Chondrocyte (in vitro differentiated cells): ENCODE results near the gene C4orf54. TPM values are rescaled to one million over a fixed set of nuclear protein-coding genes. Genes with fewer than 3 reads are reported as not detected.

ENCODE experiments used
- DNase-seq: peaks from one replicate; pipeline ENCODE4 v3.0.0; 2021; ENCODE audit warnings: mixed read lengths, low spot score
- H3K27ac Mint-ChIP-seq: one replicate; pipeline ENCODE4 v1.8.0; 2021; ENCODE audit warnings: mild to moderate bottlenecking, moderate library complexity, mixed read lengths; ENCODE audit not compliant: unreplicated experiment
- H3K27me3 Mint-ChIP-seq: 2 replicates; pipeline ENCODE4 v1.8.0; 2021; ENCODE audit warnings: low read depth, mixed read lengths
- H3K36me3 Mint-ChIP-seq: 2 replicates; pipeline ENCODE4 v1.8.0; 2021; ENCODE audit warnings: low read depth, mixed read lengths
- H3K4me1 Mint-ChIP-seq: 2 replicates; pipeline ENCODE4 v1.8.0; 2021; ENCODE audit warnings: low read depth, mild to moderate bottlenecking, mixed read lengths
- H3K4me3 Mint-ChIP-seq: one replicate; pipeline ENCODE4 v1.8.0; 2021; ENCODE audit warnings: mild to moderate bottlenecking, moderate library complexity, mixed read lengths; ENCODE audit not compliant: unreplicated experiment
- H3K9me3 Mint-ChIP-seq: 2 replicates; pipeline ENCODE4 v1.8.0; 2021; ENCODE audit warnings: low read depth, mixed read lengths
- total RNA-seq: library from RNA; stranded (reverse); gene quantifications from 3 replicates; pipeline ENCODE4 v1.2.1, GENCODE V29; 2021
- TF ChIP-seq, protein P1 (sequence below): fragments of 200-600 bp; sonication (generic); IDR thresholded peaks from 2 replicates; pipeline ENCODE4 v1.5.0; 2021; ENCODE audit warnings: antibody characterized with exemption, mild to moderate bottlenecking, moderate library complexity

C4orf54 gene
- total RNA-seq, 1 donor from 2014 or later: not detected

DNA sequence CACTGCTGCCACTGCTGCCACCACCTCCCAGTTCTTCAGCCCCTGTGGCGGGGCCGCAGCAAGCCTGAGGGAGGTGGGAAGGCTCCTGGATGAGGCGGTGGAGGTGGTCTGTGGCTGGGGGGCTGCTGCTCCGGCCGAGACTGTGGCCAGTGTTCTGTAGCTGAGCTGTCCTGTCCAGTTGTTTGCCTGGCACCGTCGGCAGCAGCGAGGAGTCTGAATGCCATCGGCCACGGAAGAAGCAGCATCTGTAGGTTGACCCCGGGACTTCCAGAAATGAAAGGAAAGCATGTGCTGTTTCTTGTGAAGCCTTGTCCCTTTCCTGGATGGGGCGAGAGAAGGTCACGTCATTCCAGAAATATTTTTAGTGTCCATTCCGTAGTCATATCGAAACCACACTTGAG, 3.3 kb downstream of the C4orf54 start:
- H3K4me3 Mint-ChIP-seq: peak overlapping the region; percentile 22
- peaks cover 18% of the 10 kb centered on the region for H3K4me1 Mint-ChIP-seq
- no peaks in the 10 kb centered on the region for H3K9me3 Mint-ChIP-seq
- peaks cover 9% of the 10 kb centered on the region for H3K27me3 Mint-ChIP-seq
- no peak overlapping the region for H3K27ac Mint-ChIP-seq
- no peak for DNase-seq
- TF ChIP-seq, protein P1, sequence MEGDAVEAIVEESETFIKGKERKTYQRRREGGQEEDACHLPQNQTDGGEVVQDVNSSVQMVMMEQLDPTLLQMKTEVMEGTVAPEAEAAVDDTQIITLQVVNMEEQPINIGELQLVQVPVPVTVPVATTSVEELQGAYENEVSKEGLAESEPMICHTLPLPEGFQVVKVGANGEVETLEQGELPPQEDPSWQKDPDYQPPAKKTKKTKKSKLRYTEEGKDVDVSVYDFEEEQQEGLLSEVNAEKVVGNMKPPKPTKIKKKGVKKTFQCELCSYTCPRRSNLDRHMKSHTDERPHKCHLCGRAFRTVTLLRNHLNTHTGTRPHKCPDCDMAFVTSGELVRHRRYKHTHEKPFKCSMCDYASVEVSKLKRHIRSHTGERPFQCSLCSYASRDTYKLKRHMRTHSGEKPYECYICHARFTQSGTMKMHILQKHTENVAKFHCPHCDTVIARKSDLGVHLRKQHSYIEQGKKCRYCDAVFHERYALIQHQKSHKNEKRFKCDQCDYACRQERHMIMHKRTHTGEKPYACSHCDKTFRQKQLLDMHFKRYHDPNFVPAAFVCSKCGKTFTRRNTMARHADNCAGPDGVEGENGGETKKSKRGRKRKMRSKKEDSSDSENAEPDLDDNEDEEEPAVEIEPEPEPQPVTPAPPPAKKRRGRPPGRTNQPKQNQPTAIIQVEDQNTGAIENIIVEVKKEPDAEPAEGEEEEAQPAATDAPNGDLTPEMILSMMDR: no peak
- no peaks in the 10 kb centered on the region for H3K36me3 Mint-ChIP-seq

DNA sequence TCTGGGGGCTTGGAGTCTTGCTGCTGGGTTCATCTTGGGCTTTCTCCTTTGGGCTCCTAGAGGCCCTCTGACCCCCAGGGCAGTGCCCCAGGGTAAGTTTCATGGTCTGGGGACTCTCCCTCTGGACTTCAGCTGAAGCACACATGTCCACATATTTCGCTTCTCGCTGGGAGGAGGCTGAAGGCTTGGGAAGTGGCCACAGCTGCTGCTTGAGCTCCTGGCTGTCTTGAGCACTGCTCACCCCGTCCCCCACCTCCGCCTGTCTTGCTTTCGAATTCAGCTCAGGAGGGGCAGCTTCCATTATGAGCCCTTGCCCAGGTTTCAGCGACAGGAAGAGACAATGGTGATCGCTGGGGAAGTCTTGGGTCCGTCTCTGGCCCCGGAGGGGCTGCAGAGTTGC, 3.7 kb downstream of the C4orf54 start:
- H3K36me3 Mint-ChIP-seq: no peaks in the 10 kb centered on the region
- no peak overlapping the region for H3K4me3 Mint-ChIP-seq
- H3K27ac Mint-ChIP-seq: no peak overlapping the region
- DNase-seq: no peak
- H3K4me1 Mint-ChIP-seq: peaks cover 18% of the 10 kb centered on the region
- H3K9me3 Mint-ChIP-seq: no peaks in the 10 kb centered on the region
- H3K27me3 Mint-ChIP-seq: peaks cover 12% of the 10 kb centered on the region
- TF ChIP-seq, protein P1: no peak

DNA sequence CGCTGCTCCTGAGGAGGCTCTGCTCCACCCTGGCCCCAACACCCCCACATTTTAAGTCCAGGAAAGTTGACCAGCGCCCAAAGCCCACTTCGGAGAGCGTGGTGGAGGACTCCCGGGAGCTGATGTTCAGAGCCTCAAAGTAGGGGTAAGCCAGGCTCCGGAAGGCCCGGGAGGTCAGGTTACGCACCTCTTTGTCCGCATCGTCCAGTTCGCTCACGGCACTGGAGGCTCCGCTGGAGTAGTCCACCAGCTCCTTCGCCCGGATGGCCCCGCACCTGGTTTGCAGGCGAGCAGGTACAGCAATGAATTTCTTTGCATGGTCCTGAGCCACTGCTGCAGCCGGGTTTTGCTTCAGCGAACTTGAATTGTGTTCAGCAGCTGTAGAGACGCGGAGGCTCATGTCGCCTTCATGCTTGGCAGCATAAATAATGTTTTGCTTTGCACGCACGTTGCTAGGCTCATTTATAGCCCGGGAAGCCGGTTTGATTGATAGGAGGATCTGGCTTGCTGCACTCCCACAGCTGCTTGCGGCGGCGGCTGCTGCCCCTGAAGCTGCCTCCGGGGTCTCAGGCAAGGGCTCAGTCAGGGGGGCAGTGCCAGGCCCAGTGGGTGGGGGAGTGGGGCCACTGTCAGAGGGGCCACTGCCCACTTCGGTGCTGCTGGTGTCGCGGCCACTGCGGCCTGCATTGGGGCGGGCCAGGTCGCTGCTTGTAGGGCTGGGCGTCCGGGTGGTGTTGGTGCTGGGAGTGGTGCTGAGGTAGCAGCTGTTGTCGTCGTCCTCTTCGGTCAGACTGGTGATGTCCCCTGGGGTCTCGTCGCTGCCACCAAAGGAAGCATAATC, 4.8 kb downstream of the C4orf54 start:
- TF ChIP-seq, protein P1: no peak
- no peak overlapping the region for H3K4me3 Mint-ChIP-seq
- no peaks in the 10 kb centered on the region for H3K9me3 Mint-ChIP-seq
- peaks cover 18% of the 10 kb centered on the region for H3K4me1 Mint-ChIP-seq
- peaks cover 17% of the 10 kb centered on the region for H3K27me3 Mint-ChIP-seq
- DNase-seq: peak; percentile 88
- no peak overlapping the region for H3K27ac Mint-ChIP-seq
- H3K36me3 Mint-ChIP-seq: no peaks in the 10 kb centered on the region

DNA sequence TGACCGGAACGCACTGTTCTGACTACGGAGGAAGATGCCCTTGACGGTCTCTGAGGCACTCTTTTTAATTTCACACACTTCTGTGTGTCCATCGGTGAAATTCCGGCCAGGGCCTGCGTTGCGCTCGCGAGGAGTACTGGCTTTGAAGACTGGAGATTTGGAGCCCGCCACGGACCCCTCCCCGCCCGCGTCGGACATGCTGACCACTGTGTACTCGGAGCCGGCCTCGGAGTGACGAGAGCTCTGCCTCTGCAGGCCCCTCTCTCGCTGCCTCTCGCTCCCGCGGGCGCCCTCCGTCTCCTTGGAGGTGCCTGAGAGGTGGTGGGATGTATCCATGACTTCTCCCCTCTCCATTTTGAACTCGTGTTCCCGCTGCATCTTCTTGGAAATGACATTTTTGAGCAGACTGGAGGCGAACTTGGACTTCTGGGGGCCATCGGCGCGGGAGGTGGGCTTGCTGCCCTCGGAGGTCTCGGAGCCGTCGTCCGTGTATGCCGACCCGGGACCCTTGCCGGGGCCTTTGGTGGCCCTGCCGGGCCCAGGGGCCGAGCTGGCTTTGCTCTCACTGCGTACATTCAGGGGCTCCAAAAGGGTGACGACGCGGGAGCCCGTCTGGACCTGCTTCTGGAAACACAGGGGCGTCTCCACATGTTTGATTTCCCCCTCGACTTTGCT, 5.7 kb downstream of the C4orf54 start:
- no peaks in the 10 kb centered on the region for H3K9me3 Mint-ChIP-seq
- peaks cover 21% of the 10 kb centered on the region for H3K27me3 Mint-ChIP-seq
- H3K36me3 Mint-ChIP-seq: no peaks in the 10 kb centered on the region
- peak; percentile 90 for DNase-seq
- peaks cover 18% of the 10 kb centered on the region for H3K4me1 Mint-ChIP-seq
- no peak overlapping the region for H3K27ac Mint-ChIP-seq
- H3K4me3 Mint-ChIP-seq: no peak overlapping the region
- TF ChIP-seq, protein P1: no peak

DNA sequence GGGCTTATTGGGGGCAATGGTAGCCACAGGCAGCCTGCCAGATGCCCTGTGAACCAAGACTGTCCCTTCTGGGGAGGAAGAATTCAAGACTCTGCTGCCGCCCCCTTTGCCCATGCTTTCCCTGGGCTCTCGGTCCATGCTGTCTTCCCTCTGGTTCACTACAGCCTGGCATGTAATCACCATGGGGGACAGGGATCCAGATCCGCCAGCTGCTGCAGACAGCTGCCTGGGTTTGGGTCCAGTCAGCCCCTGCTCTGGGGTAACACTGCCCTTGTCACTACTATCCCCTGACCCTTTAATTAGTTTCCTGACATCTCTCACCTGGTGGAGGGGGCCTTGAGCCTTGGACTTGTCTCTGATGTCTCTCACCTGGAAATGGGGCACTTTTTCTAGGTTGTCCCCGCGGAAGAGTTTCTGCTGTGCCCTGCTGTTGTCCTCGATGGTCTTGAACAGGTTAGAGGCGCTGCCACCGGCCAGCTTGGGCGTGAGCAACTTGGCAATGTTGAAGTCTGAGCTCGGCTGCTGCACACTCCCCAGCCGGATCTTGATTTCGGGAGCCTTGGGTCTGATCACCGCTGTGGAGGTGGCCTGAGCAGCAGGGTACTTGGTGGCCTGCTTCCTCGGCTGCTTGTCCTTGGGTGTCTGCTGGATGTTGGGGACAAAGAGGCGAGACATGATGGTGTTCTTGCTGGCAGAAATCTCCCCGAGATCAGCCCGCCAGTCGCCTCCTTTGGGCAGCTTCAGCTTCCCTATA, 6.4 kb downstream of the C4orf54 start:
- DNase-seq: no peak
- Mint-ChIP-seq H3K27ac (no peak overlapping the region), H3K36me3 (no peaks in the 10 kb centered on the region), H3K4me1 (peaks cover 18% of the 10 kb centered on the region), H3K27me3 (peaks cover 25% of the 10 kb centered on the region), H3K9me3 (no peaks in the 10 kb centered on the region), H3K4me3 (no peak overlapping the region)
- TF ChIP-seq, protein P1: no peak
